ENCODE results near the gene TBX20. TPM values are rescaled to one million over a fixed set of nuclear protein-coding genes. Genes with fewer than 3 reads are reported as not detected.

The TBX20 gene
- total RNA-seq, 1 experiment from 2014 or later, result not detected

DNA sequence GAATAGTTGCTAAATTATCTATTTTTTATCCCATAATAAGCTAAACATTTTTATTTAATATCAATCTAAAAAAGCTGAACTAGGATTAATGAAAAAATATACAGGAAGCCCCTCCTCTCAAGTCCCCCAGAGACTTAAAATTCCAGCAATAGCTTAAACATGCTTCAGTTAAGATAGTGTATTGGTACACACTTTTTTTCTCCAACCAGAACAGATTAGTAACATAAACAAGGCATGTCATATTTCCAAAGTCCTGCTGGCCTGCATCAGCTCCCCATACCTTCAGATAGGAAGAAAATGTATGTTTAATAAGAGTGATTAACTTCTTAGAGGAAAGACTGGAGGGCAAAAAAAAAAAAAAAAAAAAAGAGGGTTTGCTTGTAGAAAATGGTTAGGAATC is 7.1 kb downstream of the TBX20 start:
- Histone ChIP-seq H4K8ac (replicated peaks; ENCODE audit: insufficient read length, low read depth, low read length) (no peak overlapping the region), H2BK15ac (ENCODE audit: low read depth, low read length) (no peak overlapping the region), H3K14ac (ENCODE audit: insufficient read depth, low read length) (no peak overlapping the region), H2BK5ac (ENCODE audit: insufficient read length, low read length) (no peak overlapping the region), H3K4ac (ENCODE audit: low read depth, low read length) (no peak overlapping the region), H3K56ac (ENCODE audit: insufficient read length, low read depth, low read length) (no peak overlapping the region), H2BK20ac (ENCODE audit: low read depth, low read length, poor library complexity, severe bottlenecking) (no peak overlapping the region), H3K27me3 (ENCODE audit: insufficient read depth, low read length) (peaks cover 23% of the 10 kb centered on the region), H3K23ac (ENCODE audit: insufficient read length, low read depth, low read length) (no peak overlapping the region), H4K5ac (ENCODE audit: insufficient read length, low read depth, low read length) (no peak overlapping the region), H3K23me2 (ENCODE audit: insufficient read length, low read depth, low read length, poor library complexity, severe bottlenecking) (peaks cover 14% of the 10 kb centered on the region), H3K27ac (ENCODE audit: insufficient read length, low read depth, low read length) (no peak overlapping the region), H3K79me2 (ENCODE audit: insufficient read depth, low read length) (no peaks in the 10 kb centered on the region), H4K91ac (ENCODE audit: insufficient read length, low read depth, low read length) (no peak overlapping the region), H3K18ac (ENCODE audit: insufficient read length, low read depth, low read length) (no peak overlapping the region), H3K9me3 (ENCODE audit: control insufficient read depth, low read depth, low read length) (no peaks in the 10 kb centered on the region), H3K4me1 (ENCODE audit: insufficient read depth, low read length) (no peaks in the 10 kb centered on the region), H2BK120ac (ENCODE audit: low read depth, low read length, poor library complexity, severe bottlenecking) (no peak overlapping the region), H2AK5ac (ENCODE audit: insufficient read length, low read length) (no peak overlapping the region), H3K4me2 (ENCODE audit: insufficient read depth, insufficient read length, low read length) (no peak overlapping the region), H3K79me1 (ENCODE audit: insufficient read depth, low read depth, low read length, poor library complexity, severe bottlenecking) (no peaks in the 10 kb centered on the region), H3T11ph (ENCODE audit: low read length) (no peak overlapping the region), H2AFZ (ENCODE audit: low read length) (no peak overlapping the region), H3K9ac (ENCODE audit: extremely low read depth, insufficient read length, low read length) (no peak overlapping the region), H4K20me1 (ENCODE audit: control insufficient read depth, insufficient read depth, insufficient read length) (no peaks in the 10 kb centered on the region), H2BK12ac (ENCODE audit: insufficient read length, low read depth, low read length) (no peak overlapping the region)
- Mint-ChIP-seq H3K4me1 (peaks cover 17 to 24% of the 10 kb centered on the region in 2 experiments), H3K9me3 (peaks cover 0 to 5% of the 10 kb centered on the region in 2 experiments; a peak in 2 of 5 replicates), H3K27me3 (ENCODE audit: low read depth) (peaks cover 89% of the 10 kb centered on the region), H3K27ac (no peak overlapping the region), H3K4me3 (no peak overlapping the region), H3K36me3 (ENCODE audit: insufficient read depth in 1 of 3, low read depth in 3 of 3) (no peaks in the 10 kb centered on the region)
- TF ChIP-seq CTCF (conservative IDR thresholded peaks at IDR 0.05), result no peak
- no peak for DNase-seq
